A549 (cell line): ENCODE data around the gene INPPL1.

ENCODE experiments used
- CTCF ChIP-seq: fragments of >200 bp; sonication (Bioruptor Twin); formaldehyde crosslinking; IDR thresholded peaks from 3 replicates; pipeline ENCODE4 v1.5.1; 2016
- E2F6 ChIP-seq: IDR thresholded peaks from 2 replicates; pipeline ENCODE4 v1.6.1; 2012; ENCODE audit warnings: low read depth, borderline replicate concordance
- JUN ChIP-seq, 2 experiments: fragments of >200 bp; sonication (Bioruptor Twin); formaldehyde crosslinking; IDR thresholded peaks; 2 replicates in 1 of 2; 3 replicates in 1 of 2; pipeline ENCODE4 v1.6.1; 2016 to 2017
- SMC3 ChIP-seq: fragments of >200 bp; sonication (Bioruptor Twin); formaldehyde crosslinking; IDR thresholded peaks from 3 replicates; pipeline ENCODE4 v1.6.1; 2018; ENCODE audit warnings: inconsistent platforms
- TF ChIP-seq, protein P1 (sequence below): fragments of 250-450 bp; sonication (Bioruptor Pico); IDR thresholded peaks from 2 replicates; pipeline ENCODE4 v1.5.0; 2021; ENCODE audit warnings: mild to moderate bottlenecking, moderate library complexity, borderline replicate concordance

GRCh38 chr11:72234920-72235319 is 10.4 kb downstream of the INPPL1 start:
- TF ChIP-seq E2F6 (no peak), SMC3 (no peak), CTCF (no peak), JUN (IDR thresholded peaks at IDR 0.05) (no peak)
- TF ChIP-seq, protein P1, sequence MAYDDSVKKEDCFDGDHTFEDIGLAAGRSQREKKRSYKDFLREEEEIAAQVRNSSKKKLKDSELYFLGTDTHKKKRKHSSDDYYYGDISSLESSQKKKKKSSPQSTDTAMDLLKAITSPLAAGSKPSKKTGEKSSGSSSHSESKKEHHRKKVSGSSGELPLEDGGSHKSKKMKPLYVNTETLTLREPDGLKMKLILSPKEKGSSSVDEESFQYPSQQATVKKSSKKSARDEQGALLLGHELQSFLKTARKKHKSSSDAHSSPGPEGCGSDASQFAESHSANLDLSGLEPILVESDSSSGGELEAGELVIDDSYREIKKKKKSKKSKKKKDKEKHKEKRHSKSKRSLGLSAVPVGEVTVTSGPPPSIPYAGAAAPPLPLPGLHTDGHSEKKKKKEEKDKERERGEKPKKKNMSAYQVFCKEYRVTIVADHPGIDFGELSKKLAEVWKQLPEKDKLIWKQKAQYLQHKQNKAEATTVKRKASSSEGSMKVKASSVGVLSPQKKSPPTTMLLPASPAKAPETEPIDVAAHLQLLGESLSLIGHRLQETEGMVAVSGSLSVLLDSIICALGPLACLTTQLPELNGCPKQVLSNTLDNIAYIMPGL (CRISPR knock-in tag): no peak
